ENCODE data around the gene LCE3C. TPM values are rescaled to one million over a fixed set of nuclear protein-coding genes. Genes with fewer than 3 reads are reported as not detected.
"Not testable (repeated sequence)": the region's sequence is repeated elsewhere in the genome, so short reads cannot be mapped to it uniquely, and the experiment has no call there.

Gene LCE3C
- not detected in 2 replicates for total RNA-seq (2014; rRNA removed; shearing (Covaris generic))
- polyA plus RNA-seq (2014; cell fraction: nucleus; rRNA removed): not detected in 2 replicates

GRCh38 chr1:152599934-152600333, at the start of gene LCE3C:
TSS of gene LCE3C (plus strand) at chr1:152600234. CDS start at chr1:152600732, 498 bp downstream.
- no peak for DNase-seq (ENCODE audit: extremely low read depth, low read depth)

- DNase-seq (ENCODE audit: extremely low read depth, low read depth): no peak
Measured at GRCh38 chr1:152565115-152565514, 34.9 kb upstream of the LCE3C start.

GRCh38 chr1:152565535-152566215, 34.4 kb upstream of the LCE3C start:
- no peak for DNase-seq (ENCODE audit: extremely low read depth, low read depth)

- no peak for DNase-seq (ENCODE audit: extremely low read depth, low read depth)
Measured at GRCh38 chr1:152566681-152567080, 33.4 kb upstream of the LCE3C start, which contains the start of gene LCE3E. TSS of gene LCE3E (minus strand) at chr1:152566780. CDS start at chr1:152566208, 572 bp downstream.

GRCh38 chr1:152577168-152577567, 22.9 kb upstream of the LCE3C start:
- DNase-seq (ENCODE audit: extremely low read depth, low read depth): no peak

GRCh38 chr1:152579526-152579925, 20.5 kb upstream of the LCE3C start:
- not testable (repeated sequence) for DNase-seq (ENCODE audit: extremely low read depth, low read depth)

- no peak for DNase-seq (ENCODE audit: extremely low read depth, low read depth)
Measured at GRCh38 chr1:152580433-152580832, 19.6 kb upstream of the LCE3C start, which contains the start of gene LCE3D. TSS of gene LCE3D (minus strand) at chr1:152580516. CDS start at chr1:152579936, 580 bp downstream.

- peak; percentile 25 for DNase-seq (ENCODE audit: extremely low read depth, low read depth)
Measured at GRCh38 chr1:152582647-152583046, 17.4 kb upstream of the LCE3C start.

- DNase-seq (ENCODE audit: extremely low read depth, low read depth): no peak
Measured at GRCh38 chr1:152585586-152585985, 14.4 kb upstream of the LCE3C start.

- DNase-seq (ENCODE audit: extremely low read depth, low read depth): no peak
Measured at GRCh38 chr1:152596986-152597385, 3.0 kb upstream of the LCE3C start.

- no peak for DNase-seq (ENCODE audit: extremely low read depth, low read depth)
Measured at GRCh38 chr1:152613511-152613910, 13.5 kb downstream of the LCE3C start, which contains the start of gene LCE3B. TSS of gene LCE3B (plus strand) at chr1:152613811. CDS start at chr1:152613811, 0 bp downstream.

- DNase-seq (ENCODE audit: extremely low read depth, low read depth): no peak
Measured at GRCh38 chr1:152621993-152622392, 22.0 kb downstream of the LCE3C start.

- no peak for DNase-seq (ENCODE audit: extremely low read depth, low read depth)
Measured at GRCh38 chr1:152622803-152623202, 22.8 kb downstream of the LCE3C start, which contains the start of gene LCE3A. TSS of gene LCE3A (minus strand) at chr1:152623103. CDS start at chr1:152623103, 0 bp downstream.

GRCh38 chr1:152623203-152623844, 23.3 kb downstream of the LCE3C start:
- no peak for DNase-seq (ENCODE audit: extremely low read depth, low read depth)

GRCh38 chr1:152626744-152627143, 26.7 kb downstream of the LCE3C start:
- DNase-seq (ENCODE audit: extremely low read depth, low read depth): no peak

- DNase-seq (ENCODE audit: extremely low read depth, low read depth): no peak
Measured at GRCh38 chr1:152630596-152630995, 30.6 kb downstream of the LCE3C start.

- DNase-seq (ENCODE audit: extremely low read depth, low read depth): no peak
Measured at GRCh38 chr1:152640351-152640750, 40.3 kb downstream of the LCE3C start.

- DNase-seq (ENCODE audit: extremely low read depth, low read depth): no peak
Measured at GRCh38 chr1:152643945-152644344, 43.9 kb downstream of the LCE3C start.

GRCh38 chr1:152645146-152645545, 45.1 kb downstream of the LCE3C start:
- no peak for DNase-seq (ENCODE audit: extremely low read depth, low read depth)

GRCh38 chr1:152646656-152647055, 46.6 kb downstream of the LCE3C start:
- DNase-seq (ENCODE audit: extremely low read depth, low read depth): no peak

All from NCI-H460 (cell line).